Measurements from ENCODE around the gene UBQLN4. TPM values are rescaled to one million over a fixed set of nuclear protein-coding genes. Genes with fewer than 3 reads are reported as not detected.

The UBQLN4 gene
- total RNA-seq, 2 donors from 2014 or later = 27.0 to 43.6 TPM

- DNase-seq (ENCODE audit: low spot score) = no peak
- TF ChIP-seq POLR2A (IDR thresholded peaks at IDR 0.05) (no peak), CTCF (IDR thresholded peaks at IDR 0.05) (no peak), POLR2AphosphoS5 (IDR thresholded peaks at IDR 0.05) (no peak)
- H3K4me3 ChIP-seq = no peak overlapping the region
- no peaks in the 10 kb centered on the region for H3K36me3 ChIP-seq
- WGBS = 42% methylated on average over 7 of the region's 7 CpGs
- no peaks in the 10 kb centered on the region for H3K9me3 ChIP-seq
- H3K27me3 ChIP-seq (replicated peaks; ENCODE audit: insufficient read depth) = no peaks in the 10 kb centered on the region
- H3K4me1 ChIP-seq (replicated peaks) = no peaks in the 10 kb centered on the region
- H3K27ac ChIP-seq = no peak overlapping the region
- intact Hi-C loops (cut with DNase I) = no loop called here
Observed at GRCh38 chr1:156083800-156084790, 30.5 kb upstream of the UBQLN4 start.

- H3K9me3 ChIP-seq = no peaks in the 10 kb centered on the region
- TF ChIP-seq POLR2A (IDR thresholded peaks at IDR 0.05) (no peak), POLR2AphosphoS5 (IDR thresholded peaks at IDR 0.05) (peak; percentile 62)
- under 1% methylated on average over 57 of the region's 62 CpGs for WGBS
- peak within 1 kb of the TSS; percentile 63 to 84 for H3K4me3 ChIP-seq
- H3K27me3 ChIP-seq (replicated peaks; ENCODE audit: insufficient read depth) = no peaks in the 10 kb centered on the region
- H3K27ac ChIP-seq = peak within 1 kb of the TSS; percentile 52 to 63
- H3K4me1 ChIP-seq (replicated peaks) = no peaks in the 10 kb centered on the region
- intact Hi-C loops (cut with DNase I) = no loop called here
- H3K36me3 ChIP-seq = no peaks in the 10 kb centered on the region
- peak; percentile 67 for DNase-seq (ENCODE audit: low spot score)
Observed at GRCh38 chr1:156082309-156083091, 28.9 kb upstream of the UBQLN4 start, which contains the start of gene MEX3A. MEX3A (minus strand) TSS chr1:156082465; CDS start chr1:156081998, 467 bp downstream.

GRCh38 chr1:156081917-156082308, 28.3 kb upstream of the UBQLN4 start:
- no peak overlapping the region for H3K27ac ChIP-seq
- 0% methylated on average over 10 of the region's 10 CpGs for WGBS
- H3K4me1 ChIP-seq (replicated peaks) = no peaks in the 10 kb centered on the region
- no peaks in the 10 kb centered on the region for H3K27me3 ChIP-seq (replicated peaks; ENCODE audit: insufficient read depth)
- no peaks in the 10 kb centered on the region for H3K36me3 ChIP-seq
- H3K4me3 ChIP-seq = peak overlapping the region; percentile 63 to 84
- TF ChIP-seq POLR2A (IDR thresholded peaks at IDR 0.05) = no peak
- TF ChIP-seq POLR2AphosphoS5 (IDR thresholded peaks at IDR 0.05) = no peak
- TF ChIP-seq CTCF (IDR thresholded peaks at IDR 0.05) = no peak
- H3K9me3 ChIP-seq = no peaks in the 10 kb centered on the region
- no peak for DNase-seq (ENCODE audit: low spot score)
- intact Hi-C loops (cut with DNase I) = no loop called here

GRCh38 chr1:156081180-156081916, 27.8 kb upstream of the UBQLN4 start:
- H3K4me3 ChIP-seq = peak overlapping the region; percentile 63 to 84
- H3K27me3 ChIP-seq (replicated peaks; ENCODE audit: insufficient read depth) = no peaks in the 10 kb centered on the region
- H3K9me3 ChIP-seq = no peaks in the 10 kb centered on the region
- H3K4me1 ChIP-seq (replicated peaks) = no peaks in the 10 kb centered on the region
- H3K27ac ChIP-seq = peak overlapping the region in 1 of 2 donors; percentile 8
- no peaks in the 10 kb centered on the region for H3K36me3 ChIP-seq
- DNase-seq (ENCODE audit: low spot score) = no peak
- intact Hi-C loops (cut with DNase I) = no loop called here
- no peak for TF ChIP-seq POLR2AphosphoS5 (IDR thresholded peaks at IDR 0.05)
- TF ChIP-seq POLR2A (IDR thresholded peaks at IDR 0.05) = no peak
- TF ChIP-seq CTCF (IDR thresholded peaks at IDR 0.05) = no peak
- 7% methylated on average over 31 of the region's 61 CpGs for WGBS

- TF ChIP-seq POLR2A (IDR thresholded peaks at IDR 0.05) (no peak), CTCF (IDR thresholded peaks at IDR 0.05) (no peak), POLR2AphosphoS5 (IDR thresholded peaks at IDR 0.05) (no peak)
- intact Hi-C loops (cut with DNase I) = no loop called here
- Histone ChIP-seq H3K36me3 (no peaks in the 10 kb centered on the region), H3K27me3 (replicated peaks; ENCODE audit: insufficient read depth) (no peaks in the 10 kb centered on the region), H3K27ac (no peak overlapping the region), H3K4me3 (peak overlapping the region in 1 of 2 donors; percentile 13), H3K4me1 (replicated peaks) (no peaks in the 10 kb centered on the region), H3K9me3 (no peaks in the 10 kb centered on the region)
- 53% methylated on average over 4 of the region's 4 CpGs for WGBS
- DNase-seq (ENCODE audit: low spot score) = no peak
Observed at GRCh38 chr1:156080863-156081179, 27.2 kb upstream of the UBQLN4 start.
